VCaP (cell line): ENCODE results near the gene CDH18.

Source experiments
- H3K27ac ChIP-seq: fragments of 450-650 bp; 2 replicates; pipeline ENCODE4 v1.5.1; 2017
- TF ChIP-seq, protein P1 (sequence below): fragments of 450-650 bp; conservative IDR thresholded peaks from 2 replicates; pipeline ENCODE4 v1.5.1; 2017; ENCODE audit warnings: mild to moderate bottlenecking, moderate library complexity

CDH18 gene

DNA sequence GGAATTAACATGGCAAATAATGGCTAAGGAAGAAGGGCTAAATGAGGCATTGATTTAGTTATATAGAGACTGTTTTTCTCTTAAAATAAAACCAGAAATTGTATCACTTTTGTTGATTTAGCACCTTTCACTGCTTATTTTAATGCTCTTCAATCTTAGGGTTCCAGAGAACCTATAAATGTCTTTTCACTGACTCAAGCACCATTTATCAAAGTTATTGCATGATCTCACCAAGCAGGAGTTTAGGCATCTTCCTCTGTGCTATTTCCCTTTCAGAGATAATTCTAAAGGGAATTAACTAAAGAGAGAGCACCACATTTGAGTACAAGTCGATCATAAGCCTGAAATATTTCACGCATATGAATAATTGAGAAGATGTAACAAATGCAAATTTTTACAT is 357.1 kb downstream of the CDH18 start:
- H3K27ac ChIP-seq: no peak overlapping the region
- TF ChIP-seq, protein P1, sequence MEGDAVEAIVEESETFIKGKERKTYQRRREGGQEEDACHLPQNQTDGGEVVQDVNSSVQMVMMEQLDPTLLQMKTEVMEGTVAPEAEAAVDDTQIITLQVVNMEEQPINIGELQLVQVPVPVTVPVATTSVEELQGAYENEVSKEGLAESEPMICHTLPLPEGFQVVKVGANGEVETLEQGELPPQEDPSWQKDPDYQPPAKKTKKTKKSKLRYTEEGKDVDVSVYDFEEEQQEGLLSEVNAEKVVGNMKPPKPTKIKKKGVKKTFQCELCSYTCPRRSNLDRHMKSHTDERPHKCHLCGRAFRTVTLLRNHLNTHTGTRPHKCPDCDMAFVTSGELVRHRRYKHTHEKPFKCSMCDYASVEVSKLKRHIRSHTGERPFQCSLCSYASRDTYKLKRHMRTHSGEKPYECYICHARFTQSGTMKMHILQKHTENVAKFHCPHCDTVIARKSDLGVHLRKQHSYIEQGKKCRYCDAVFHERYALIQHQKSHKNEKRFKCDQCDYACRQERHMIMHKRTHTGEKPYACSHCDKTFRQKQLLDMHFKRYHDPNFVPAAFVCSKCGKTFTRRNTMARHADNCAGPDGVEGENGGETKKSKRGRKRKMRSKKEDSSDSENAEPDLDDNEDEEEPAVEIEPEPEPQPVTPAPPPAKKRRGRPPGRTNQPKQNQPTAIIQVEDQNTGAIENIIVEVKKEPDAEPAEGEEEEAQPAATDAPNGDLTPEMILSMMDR: no peak

DNA sequence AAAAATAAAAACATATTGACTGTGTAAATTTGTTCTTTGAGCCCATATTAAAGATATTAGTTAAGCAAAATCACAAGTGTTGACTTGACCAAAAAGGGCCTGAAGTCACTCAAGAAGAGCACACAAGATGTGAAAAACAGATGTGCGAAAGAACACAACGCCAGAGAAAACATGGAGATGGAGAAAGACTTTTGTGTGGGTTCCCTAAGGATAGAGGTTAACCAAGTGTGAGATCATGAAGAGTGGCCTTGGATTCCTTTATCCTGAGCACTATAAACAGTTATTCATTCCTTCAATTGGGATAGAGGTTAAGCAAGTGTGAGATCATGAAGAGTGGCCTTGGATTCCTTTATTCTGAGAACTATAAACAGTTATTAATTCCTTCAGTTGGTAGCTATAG is 361.8 kb downstream of the CDH18 start:
- H3K27ac ChIP-seq: no peak overlapping the region
- TF ChIP-seq, protein P1: no peak

DNA sequence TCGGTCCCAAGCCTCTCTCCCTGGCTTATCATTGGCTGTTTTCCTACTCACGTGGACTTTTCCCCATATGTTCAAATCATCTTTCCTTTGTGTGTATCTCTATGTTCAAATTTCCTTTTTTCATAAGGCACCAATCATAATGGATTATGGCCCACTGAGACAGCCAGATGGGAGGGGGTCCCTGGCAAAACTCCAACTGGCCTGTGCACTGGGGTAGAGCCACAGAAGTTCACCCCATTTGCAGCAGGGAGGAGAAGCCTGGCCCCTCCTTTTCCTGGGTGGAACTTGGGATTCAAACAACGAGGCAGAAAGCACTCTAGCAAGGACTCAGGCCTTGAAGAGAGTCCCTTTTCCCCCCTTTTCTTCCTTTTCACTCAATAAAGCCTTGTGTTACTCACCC is 362.4 kb downstream of the CDH18 start:
- no peak overlapping the region for H3K27ac ChIP-seq
- TF ChIP-seq, protein P1: no peak

DNA sequence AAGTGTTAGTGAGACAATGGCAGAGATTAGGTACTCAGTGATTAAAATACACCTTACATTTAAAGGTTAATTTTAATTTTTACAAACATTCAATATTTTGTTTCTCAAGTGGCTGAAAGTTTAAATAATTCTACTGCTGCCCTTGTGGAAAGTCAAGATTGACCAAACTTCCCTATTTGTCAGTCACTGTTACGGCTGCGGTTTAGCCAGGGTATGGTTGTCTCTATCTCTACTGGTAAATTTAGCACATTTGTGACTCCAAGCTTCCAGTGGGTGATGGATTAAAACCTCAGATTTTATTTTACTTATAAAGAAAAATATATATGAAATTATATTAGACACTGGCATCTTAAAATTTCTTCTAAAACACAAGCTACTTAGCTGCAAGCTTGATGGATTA is 368.4 kb downstream of the CDH18 start:
- H3K27ac ChIP-seq: no peak overlapping the region
- TF ChIP-seq, protein P1: no peak

DNA sequence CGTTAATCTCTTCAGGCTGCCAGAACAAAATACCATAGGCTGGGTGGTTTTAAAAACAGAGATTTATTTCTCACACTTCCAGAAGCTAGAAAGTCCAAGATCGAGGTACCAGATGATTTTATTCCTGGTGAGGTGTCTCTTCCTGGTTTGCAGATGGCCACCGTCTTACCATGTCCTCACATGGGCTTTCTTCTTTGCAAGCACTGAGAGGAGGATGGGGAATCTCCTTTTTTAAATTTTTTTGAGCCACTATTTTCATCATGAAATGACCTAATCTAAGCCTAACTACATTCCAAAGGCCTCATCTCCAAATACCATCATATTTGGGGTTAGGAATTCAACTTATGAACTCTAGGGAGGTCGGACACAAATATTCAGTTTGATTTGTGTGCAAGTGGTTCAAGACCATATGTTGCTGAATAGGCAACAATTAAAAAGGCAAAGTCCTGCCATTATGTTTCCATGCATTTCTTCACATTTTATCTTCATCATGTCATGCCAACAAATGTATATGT is 371.2 kb downstream of the CDH18 start:
- H3K27ac ChIP-seq: no peak overlapping the region
- TF ChIP-seq, protein P1: no peak

DNA sequence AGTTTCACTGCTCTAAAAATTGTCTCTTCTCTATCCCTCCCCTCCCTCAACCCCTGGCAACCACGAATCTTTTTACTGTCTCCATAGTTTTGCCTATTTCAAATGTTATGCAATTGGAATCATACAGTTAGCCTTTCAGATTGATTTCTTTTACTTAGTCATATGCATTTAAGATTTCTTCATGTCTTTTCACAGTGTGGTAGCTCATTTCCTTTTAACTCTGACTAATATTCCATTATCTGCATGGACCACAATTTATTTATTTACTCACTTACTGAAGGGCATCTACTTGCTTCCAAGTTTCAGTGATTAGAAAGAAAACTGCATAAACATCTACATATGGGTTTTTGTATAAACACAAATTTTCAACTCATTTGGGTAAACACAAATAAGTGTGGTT is 372.3 kb downstream of the CDH18 start:
- TF ChIP-seq, protein P1: no peak
- H3K27ac ChIP-seq: no peak overlapping the region

DNA sequence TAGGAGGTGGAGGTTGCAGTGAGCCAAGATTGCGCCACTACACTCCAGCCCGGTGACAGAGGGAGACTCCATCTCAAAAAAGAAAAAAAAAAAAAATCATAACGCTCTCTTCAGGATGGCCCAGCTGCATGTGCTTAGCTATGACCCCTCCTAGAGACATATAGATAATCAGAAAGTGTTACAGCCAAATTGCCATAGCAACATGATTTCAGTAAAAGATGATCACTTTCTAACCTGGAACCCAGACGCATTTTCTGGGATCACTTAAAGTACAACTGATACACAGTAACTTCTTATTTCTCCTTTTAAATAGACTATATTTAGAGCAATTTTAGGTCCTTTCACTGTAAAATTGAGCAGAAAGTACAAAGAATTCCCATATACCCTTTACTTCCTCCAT is 372.9 kb downstream of the CDH18 start:
- TF ChIP-seq, protein P1: no peak
- no peak overlapping the region for H3K27ac ChIP-seq
